SK-N-SH (cell line): Measurements from ENCODE around the gene SNX22. TPM values are rescaled to one million over a fixed set of nuclear protein-coding genes. Genes with fewer than 3 reads are reported as not detected.

Experiments
- CTCF ChIA-PET: fragments of 300-600, 350-600 bp; formaldehyde crosslinking; extraction: SDS; loops from one replicate; lab custom pipeline; 2021; lab: Yijun Ruan, JAX
- POLR2A ChIA-PET: fragments of 350-600 bp; sonication (Branson Sonifier 250); formaldehyde crosslinking; extraction: SDS; loops from one replicate; lab custom pipeline; 2020; ENCODE audit warnings: antibody characterized with exemption, inconsistent platforms; lab: Yijun Ruan, JAX
- DNase-seq: peaks from one replicate; pipeline ENCODE4 v3.0.0; 2012
- H2AFZ ChIP-seq: fragments of 200-600 bp; sonication (generic); 2 replicates; pipeline ENCODE4 v1.8.1; 2016; ENCODE audit warnings: antibody characterized with exemption, mild to moderate bottlenecking, low read depth
- H3F3A ChIP-seq: fragments of 200-600 bp; sonication (generic); replicated peaks from 2 replicates; pipeline ENCODE3; 2016; ENCODE audit warnings: antibody characterized with exemption, mild to moderate bottlenecking; ENCODE audit not compliant: insufficient read depth
- H3K27ac ChIP-seq, 2 experiments: fragments of 200-500 bp in 1 of 2; fragments of 200-600 bp in 1 of 2; sonication (Bioruptor generic) in 1 of 2; sonication (generic), shearing (Covaris generic) in 1 of 2; 2 replicates each; pipeline versions ENCODE4 v1.5.1 to v1.6.1; 2014 to 2016; ENCODE audit warnings: low read depth in 2 of 2, inconsistent platforms in 1 of 2, low read length in 1 of 2, mild to moderate bottlenecking in 1 of 2, mixed read lengths in 1 of 2
- H3K27me3 ChIP-seq: fragments of 200-600 bp; sonication (generic), shearing (Covaris generic); 2 replicates; pipeline ENCODE4 v1.6.1; 2016; ENCODE audit warnings: mixed run types; ENCODE audit not compliant: insufficient read depth
- H3K36me3 ChIP-seq, 2 experiments: fragments of 200-500 bp in 1 of 2; fragments of 200-600 bp in 1 of 2; sonication (Bioruptor generic) in 1 of 2; sonication (generic) in 1 of 2; replicated peaks in 1 of 2; 2 replicates each; pipeline versions ENCODE3 to v1.5.1; 2014 to 2016; ENCODE audit warnings: low read length in 1 of 2, mild to moderate bottlenecking in 1 of 2; ENCODE audit not compliant: insufficient read depth in 2 of 2, control insufficient read depth in 1 of 2
- H3K4me1 ChIP-seq, 2 experiments: fragments of 200-500 bp in 1 of 2; fragments of 200-600 bp in 1 of 2; sonication (Bioruptor generic) in 1 of 2; sonication (generic), shearing (Covaris generic) in 1 of 2; 2 replicates each; pipeline versions ENCODE4 v1.5.1 to v1.6.1; 2014 to 2016; ENCODE audit warnings: low read depth in 1 of 2, low read length in 1 of 2, mixed run types in 1 of 2; ENCODE audit not compliant: insufficient read depth in 2 of 2, control insufficient read depth in 1 of 2
- H3K4me2 ChIP-seq: fragments of 200-600 bp; sonication (generic), shearing (Covaris generic); 2 replicates; pipeline ENCODE4 v1.6.1; 2017; ENCODE audit warnings: mixed run types
- H3K4me3 ChIP-seq, 2 experiments: fragments of 200-500 bp in 1 of 2; fragments of 200-600 bp in 1 of 2; sonication (Bioruptor generic) in 1 of 2; sonication (generic), shearing (Covaris generic) in 1 of 2; 2 replicates each; pipeline versions ENCODE4 v1.5.1 to v1.8.1; 2014 to 2016; ENCODE audit warnings: low read depth in 2 of 2, inconsistent platforms in 1 of 2, low read length in 1 of 2, mild to moderate bottlenecking in 1 of 2, mixed read lengths in 1 of 2, moderate library complexity in 1 of 2
- H3K79me2 ChIP-seq: fragments of 200-600 bp; sonication (generic); 2 replicates; pipeline ENCODE4 v1.8.1; 2017; ENCODE audit warnings: mild to moderate bottlenecking; ENCODE audit not compliant: insufficient read depth
- H3K9ac ChIP-seq: fragments of 200-600 bp; sonication (generic); 2 replicates; pipeline ENCODE4 v1.6.1; 2017; ENCODE audit warnings: mixed run types
- H3K9me2 ChIP-seq: fragments of 200-600 bp; sonication (generic); 2 replicates; pipeline ENCODE4 v1.6.1; 2017; ENCODE audit warnings: mixed run types
- H3K9me3 ChIP-seq: fragments of 200-600 bp; sonication (generic); 2 replicates; pipeline ENCODE4 v1.6.1; 2017; ENCODE audit warnings: mixed run types, mild to moderate bottlenecking, moderate library complexity
- H4K20me1 ChIP-seq: fragments of 200-600 bp; sonication (generic); 2 replicates; pipeline ENCODE4 v1.6.1; 2017; ENCODE audit warnings: mild to moderate bottlenecking, mixed run types; ENCODE audit not compliant: insufficient read depth
- CHD2 ChIP-seq: fragments of 150-350 bp; IDR thresholded peaks from 2 replicates; pipeline ENCODE4 v1.6.1; 2018; ENCODE audit warnings: low read length; ENCODE audit not compliant: partially characterized antibody
- EP300 ChIP-seq, 2 experiments: IDR thresholded peaks; 2 replicates each; pipeline versions ENCODE4 v1.4.0 to v1.6.1; 2012; ENCODE audit warnings: borderline replicate concordance in 1 of 2, low read depth in 1 of 2, low read length in 1 of 2
- EZH2phosphoT487 ChIP-seq: fragments of 200-600 bp; sonication (generic); IDR thresholded peaks from 2 replicates; pipeline ENCODE4 v1.6.1; 2017; ENCODE audit warnings: low read depth, mixed run types, mild to moderate bottlenecking, antibody characterized with exemption, moderate library complexity, borderline replicate concordance
- FOXJ3 ChIP-seq: sonication (generic); formaldehyde crosslinking; IDR thresholded peaks from 2 replicates; pipeline ENCODE4 v1.5.1; 2020; ENCODE audit warnings: mild to moderate bottlenecking, missing genetic modification reagents
- MEF2A ChIP-seq: IDR thresholded peaks from 2 replicates; pipeline ENCODE4 v1.4.0; 2012; ENCODE audit warnings: low read depth, borderline replicate concordance
- MXI1 ChIP-seq: IDR thresholded peaks from 2 replicates; pipeline ENCODE4 v1.6.1; 2012; ENCODE audit warnings: mild to moderate bottlenecking, low read depth, low read length, improper control_type of control experiment
- NFIC ChIP-seq: IDR thresholded peaks from 2 replicates; pipeline ENCODE4 v1.4.0; 2012; ENCODE audit warnings: borderline replicate concordance
- POLR2AphosphoS5 ChIP-seq: IDR thresholded peaks from 2 replicates; pipeline ENCODE4 v1.6.1; 2012; ENCODE audit warnings: low read depth, low read length
- RCOR1 ChIP-seq: fragments of 150-350 bp; IDR thresholded peaks from 2 replicates; pipeline ENCODE4 v1.6.1; 2017; ENCODE audit warnings: antibody characterized with exemption, low read length
- RXRA ChIP-seq: IDR thresholded peaks from 2 replicates; pipeline ENCODE4 v1.4.0; 2012; ENCODE audit warnings: low read depth, mild to moderate bottlenecking, borderline replicate concordance
- SIN3A ChIP-seq: IDR thresholded peaks from 2 replicates; pipeline ENCODE4 v1.6.1; 2012; ENCODE audit warnings: low read depth, mild to moderate bottlenecking, low read length, moderate library complexity, borderline replicate concordance
- TAF1 ChIP-seq: IDR thresholded peaks from 2 replicates; pipeline ENCODE4 v1.6.1; 2012; ENCODE audit warnings: low read depth, mild to moderate bottlenecking, low read length, moderate library complexity, borderline replicate concordance
- TEAD4 ChIP-seq: IDR thresholded peaks from 2 replicates; pipeline ENCODE4 v1.4.0; 2012; ENCODE audit warnings: mild to moderate bottlenecking, borderline replicate concordance; ENCODE audit not compliant: insufficient read depth
- YY1 ChIP-seq: IDR thresholded peaks from 2 replicates; pipeline ENCODE4 v1.4.0; 2012; ENCODE audit warnings: low read depth, mild to moderate bottlenecking
- WGBS: methylation state at CpG from one replicate; pipeline ENCODE4 v1.1.6; 2017; ENCODE audit warnings: low lambda C conversion rate; 5-methylcytosine and 5-hydroxymethylcytosine counted together
- polyA plus RNA-seq, 3 experiments: library from polyadenylated mRNA; depleted of rRNA; stranded (reverse); fragments of >200 nt; gene quantifications; 2 replicates each; pipeline ENCODE4 v1.2.3, GENCODE V29; 2012
- TF ChIP-seq, protein P1 (sequence below): IDR thresholded peaks from 2 replicates; pipeline ENCODE4 v1.4.0; 2012; ENCODE audit warnings: low read depth
- TF ChIP-seq, protein P2 (sequence below): IDR thresholded peaks from 2 replicates; pipeline ENCODE4 v1.6.1; 2012; ENCODE audit warnings: mild to moderate bottlenecking, low read depth, low read length, moderate library complexity
- TF ChIP-seq, protein P3 (sequence below): fragments of 150-350 bp; IDR thresholded peaks from 2 replicates; pipeline ENCODE4 v1.6.1; 2016; ENCODE audit warnings: mild to moderate bottlenecking, low read depth, low read length
- TF ChIP-seq, protein P4 (sequence below): IDR thresholded peaks from 2 replicates; pipeline ENCODE4; 2012

Gene SNX22
- polyA plus RNA-seq, 1 of the 3 experiments (the other 2 are of a cell fraction): 0.94 TPM

DNA sequence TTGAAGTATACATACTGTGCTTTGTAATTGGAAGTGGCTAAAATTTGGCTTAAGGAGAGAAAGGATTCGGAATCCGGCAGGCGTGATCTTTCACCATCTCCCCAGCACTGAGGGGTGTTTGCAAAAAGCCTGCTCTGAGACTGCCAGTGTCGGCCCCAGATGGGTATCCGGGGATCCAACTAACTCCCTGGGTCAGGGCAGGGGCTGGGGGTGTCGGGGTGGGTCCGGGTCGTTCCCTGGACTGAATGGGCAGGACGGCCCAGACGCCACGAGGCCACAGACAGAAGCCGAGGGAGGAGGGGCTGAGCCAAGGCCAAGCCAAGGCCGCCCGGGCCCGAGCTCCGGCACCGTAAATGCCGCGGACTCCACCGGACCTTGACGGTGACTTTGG is 10.9 kb downstream of the SNX22 start:
- H3K4me3 ChIP-seq: peak overlapping the region; percentile 71 to 85
- H3K79me2 ChIP-seq: peaks cover 34% of the 10 kb centered on the region
- ChIA-PET POLR2A (interaction anchor here (0.6 to 2.6 kb wide), 7 partner anchors 9 to 273 kb away, joined by 3 to 24 read pairs (median 4); partner anchors contain the start of genes CIAO2A, SNX22 and TRIP4), CTCF (interaction anchor here (0.5 to 4.1 kb wide), 12 partner anchors 10 to 566 kb away, joined by 3 to 42 read pairs (median 5); partner anchors contain the start of genes CSNK1G1 and SNX22)
- H3K4me1 ChIP-seq: peaks cover 23 to 25% of the 10 kb centered on the region in 2 experiments; a peak in 3 of 4 replicates
- no peaks in the 10 kb centered on the region for H3K27me3 ChIP-seq
- peaks cover 37% of the 10 kb centered on the region for H4K20me1 ChIP-seq
- no peaks in the 10 kb centered on the region for H3K9me2 ChIP-seq
- peak overlapping the region; percentile 70 for H3K9ac ChIP-seq
- no peaks in the 10 kb centered on the region for H3K9me3 ChIP-seq
- H3K4me2 ChIP-seq: peak overlapping the region; percentile 93
- DNase-seq: no peak
- no peak overlapping the region for H2AFZ ChIP-seq
- H3K27ac ChIP-seq: peak overlapping the region; percentile 79 to 83
- peaks cover 36% of the 10 kb centered on the region for H3F3A ChIP-seq
- 13% methylated on average over 10 of the region's 21 CpGs for WGBS
- H3K36me3 ChIP-seq: peaks cover 28 to 43% of the 10 kb centered on the region in 2 experiments
- TF ChIP-seq MXI1: no peak
- TF ChIP-seq, protein P1, sequence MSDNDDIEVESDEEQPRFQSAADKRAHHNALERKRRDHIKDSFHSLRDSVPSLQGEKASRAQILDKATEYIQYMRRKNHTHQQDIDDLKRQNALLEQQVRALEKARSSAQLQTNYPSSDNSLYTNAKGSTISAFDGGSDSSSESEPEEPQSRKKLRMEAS: 0 out of 2 replicates have a peak, but pooled peaks have one; percentile 27

GRCh38 chr15:64162869-64163658 is 11.5 kb downstream of the SNX22 start, which contains the start of gene PPIB:
TSS of gene PPIB (minus strand) at chr15:64163022. CDS start at chr15:64162986, 36 bp downstream.
- Histone ChIP-seq H3K27me3 (no peaks in the 10 kb centered on the region), H3K9me3 (no peaks in the 10 kb centered on the region), H3K36me3 (peaks cover 22 to 37% of the 10 kb centered on the region in 2 experiments), H3K9ac (peak within 1 kb of the TSS; percentile 70), H3K9me2 (no peaks in the 10 kb centered on the region), H3K27ac (peak within 1 kb of the TSS; percentile 79 to 83), H3K4me2 (peak within 1 kb of the TSS; percentile 93), H3K79me2 (peaks cover 34% of the 10 kb centered on the region), H3K4me1 (peaks cover 23 to 25% of the 10 kb centered on the region in 2 experiments; a peak in 3 of 4 replicates), H2AFZ (peak within 1 kb of the TSS; percentile 84), H3F3A (peaks cover 32% of the 10 kb centered on the region), H3K4me3 (peak within 1 kb of the TSS; percentile 71 to 85), H4K20me1 (peaks cover 31% of the 10 kb centered on the region)
- DNase-seq: peak; percentile 98
- POLR2A ChIA-PET: interaction anchor here (0.6 to 2.6 kb wide), 6 partner anchors 10 to 272 kb away, joined by 4 to 24 read pairs (median 8); partner anchors contain the start of genes CIAO2A, SNX22 and TRIP4
- 6% methylated on average over 26 of the region's 69 CpGs for WGBS
- CTCF ChIA-PET: interaction anchor here (0.5 to 4.1 kb wide), 23 partner anchors 10 to 565 kb away, joined by 3 to 42 read pairs (median 4); partner anchors contain the start of genes CSNK1G1, SNX22 and TRIP4
- TF ChIP-seq TEAD4 (no peak), EZH2phosphoT487 (no peak), RXRA (no peak), YY1 (no peak), NFIC (no peak), FOXJ3 (no peak), TAF1 (peak; percentile 95), EP300 (IDR thresholded peaks at IDR 0.05; ENCODE audit: borderline replicate concordance in 1 of 2, low read depth in 1 of 2, low read length in 1 of 2) (peak in 1 of 2 experiments; percentile 66; a peak in 1 of 4 replicates), CHD2 (peak; percentile 82), SIN3A (peak; percentile 74; the same call in 1 of the 2 replicates), MEF2A (no peak), POLR2AphosphoS5 (peak; percentile 97), RCOR1 (peak; percentile 21; the same call in 1 of the 2 replicates)
- TF ChIP-seq, protein P2, sequence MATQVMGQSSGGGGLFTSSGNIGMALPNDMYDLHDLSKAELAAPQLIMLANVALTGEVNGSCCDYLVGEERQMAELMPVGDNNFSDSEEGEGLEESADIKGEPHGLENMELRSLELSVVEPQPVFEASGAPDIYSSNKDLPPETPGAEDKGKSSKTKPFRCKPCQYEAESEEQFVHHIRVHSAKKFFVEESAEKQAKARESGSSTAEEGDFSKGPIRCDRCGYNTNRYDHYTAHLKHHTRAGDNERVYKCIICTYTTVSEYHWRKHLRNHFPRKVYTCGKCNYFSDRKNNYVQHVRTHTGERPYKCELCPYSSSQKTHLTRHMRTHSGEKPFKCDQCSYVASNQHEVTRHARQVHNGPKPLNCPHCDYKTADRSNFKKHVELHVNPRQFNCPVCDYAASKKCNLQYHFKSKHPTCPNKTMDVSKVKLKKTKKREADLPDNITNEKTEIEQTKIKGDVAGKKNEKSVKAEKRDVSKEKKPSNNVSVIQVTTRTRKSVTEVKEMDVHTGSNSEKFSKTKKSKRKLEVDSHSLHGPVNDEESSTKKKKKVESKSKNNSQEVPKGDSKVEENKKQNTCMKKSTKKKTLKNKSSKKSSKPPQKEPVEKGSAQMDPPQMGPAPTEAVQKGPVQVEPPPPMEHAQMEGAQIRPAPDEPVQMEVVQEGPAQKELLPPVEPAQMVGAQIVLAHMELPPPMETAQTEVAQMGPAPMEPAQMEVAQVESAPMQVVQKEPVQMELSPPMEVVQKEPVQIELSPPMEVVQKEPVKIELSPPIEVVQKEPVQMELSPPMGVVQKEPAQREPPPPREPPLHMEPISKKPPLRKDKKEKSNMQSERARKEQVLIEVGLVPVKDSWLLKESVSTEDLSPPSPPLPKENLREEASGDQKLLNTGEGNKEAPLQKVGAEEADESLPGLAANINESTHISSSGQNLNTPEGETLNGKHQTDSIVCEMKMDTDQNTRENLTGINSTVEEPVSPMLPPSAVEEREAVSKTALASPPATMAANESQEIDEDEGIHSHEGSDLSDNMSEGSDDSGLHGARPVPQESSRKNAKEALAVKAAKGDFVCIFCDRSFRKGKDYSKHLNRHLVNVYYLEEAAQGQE: 0 out of 2 replicates have a peak, but pooled peaks have one; percentile 41
- TF ChIP-seq, protein P3, sequence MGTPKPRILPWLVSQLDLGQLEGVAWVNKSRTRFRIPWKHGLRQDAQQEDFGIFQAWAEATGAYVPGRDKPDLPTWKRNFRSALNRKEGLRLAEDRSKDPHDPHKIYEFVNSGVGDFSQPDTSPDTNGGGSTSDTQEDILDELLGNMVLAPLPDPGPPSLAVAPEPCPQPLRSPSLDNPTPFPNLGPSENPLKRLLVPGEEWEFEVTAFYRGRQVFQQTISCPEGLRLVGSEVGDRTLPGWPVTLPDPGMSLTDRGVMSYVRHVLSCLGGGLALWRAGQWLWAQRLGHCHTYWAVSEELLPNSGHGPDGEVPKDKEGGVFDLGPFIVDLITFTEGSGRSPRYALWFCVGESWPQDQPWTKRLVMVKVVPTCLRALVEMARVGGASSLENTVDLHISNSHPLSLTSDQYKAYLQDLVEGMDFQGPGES: peak; percentile 38; the same call in 1 of the 2 replicates
- TF ChIP-seq, protein P4, sequence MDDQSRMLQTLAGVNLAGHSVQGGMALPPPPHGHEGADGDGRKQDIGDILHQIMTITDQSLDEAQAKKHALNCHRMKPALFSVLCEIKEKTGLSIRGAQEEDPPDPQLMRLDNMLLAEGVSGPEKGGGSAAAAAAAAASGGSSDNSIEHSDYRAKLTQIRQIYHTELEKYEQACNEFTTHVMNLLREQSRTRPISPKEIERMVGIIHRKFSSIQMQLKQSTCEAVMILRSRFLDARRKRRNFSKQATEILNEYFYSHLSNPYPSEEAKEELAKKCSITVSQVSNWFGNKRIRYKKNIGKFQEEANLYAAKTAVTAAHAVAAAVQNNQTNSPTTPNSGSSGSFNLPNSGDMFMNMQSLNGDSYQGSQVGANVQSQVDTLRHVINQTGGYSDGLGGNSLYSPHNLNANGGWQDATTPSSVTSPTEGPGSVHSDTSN: peak; percentile 38; the same call in 1 of the 2 replicates
